Liver (tissue), 3 donors: ENCODE measurements around the gene SHC2.

Experiments used
- ATF3 ChIP-seq: IDR thresholded peaks from 2 replicates; pipeline ENCODE4 v1.6.1; 2016; ENCODE audit warnings: antibody characterized with exemption
- CTCF ChIP-seq: fragments of 150-350 bp; IDR thresholded peaks from 2 replicates; pipeline ENCODE4 v1.5.1; 2017; ENCODE audit warnings: improper control_type of control experiment, low read depth, low read length; ENCODE audit not compliant: missing input control
- JUND ChIP-seq, 2 donors: IDR thresholded peaks; 2 replicates each; pipeline ENCODE4 v1.6.1; 2016; ENCODE audit warnings: antibody characterized with exemption in 2 of 2
- MAX ChIP-seq: IDR thresholded peaks from 2 replicates; pipeline ENCODE4 v1.6.1; 2016; ENCODE audit warnings: antibody characterized with exemption
- YY1 ChIP-seq: IDR thresholded peaks from 2 replicates; pipeline ENCODE4 v1.6.1; 2016; ENCODE audit warnings: antibody characterized with exemption, mild to moderate bottlenecking
- donor health status: healthy.
- donor health status: healthy.

- TF ChIP-seq MAX (no peak), CTCF (no peak), ATF3 (no peak), YY1 (no peak), JUND (IDR thresholded peaks at IDR 0.05) (no peak)
Observed at GRCh38 chr19:413756-414420, 46.9 kb downstream of the SHC2 start.
